Measurements from ENCODE around the gene PPARD.
"Not testable (repeated sequence)": the region's sequence is repeated elsewhere in the genome, so short reads cannot be mapped to it uniquely, and the experiment has no call there.

The PPARD gene

DNA sequence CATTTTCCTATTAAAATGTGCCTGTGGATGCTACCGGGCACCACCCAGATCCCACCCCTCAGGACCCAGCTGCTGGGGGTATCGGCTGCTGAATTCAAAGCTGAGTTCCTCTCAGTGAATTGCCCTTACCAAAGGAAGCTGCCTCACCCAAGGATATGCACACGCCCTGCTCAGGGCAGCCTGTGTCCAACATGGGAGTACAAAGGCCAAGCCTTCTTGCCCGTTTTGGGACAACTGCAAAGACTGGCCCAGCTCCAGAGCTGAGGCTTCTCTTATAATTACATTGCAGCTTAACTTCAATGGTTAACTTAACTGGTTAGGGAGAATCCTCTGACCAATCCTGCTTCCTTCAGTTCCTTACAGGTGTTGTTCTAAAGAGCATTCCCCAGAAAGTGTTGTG is 89.9 kb downstream of the PPARD start:
- ChIA-PET POLR2A (no interaction called here), CTCF (interaction anchor here (1.1 kb wide), 1 partner anchor 13 kb away, joined by 3 read pairs; no protein-coding TSS in a partner anchor)
- TF ChIP-seq SP1 (IDR thresholded peaks at IDR 0.05), result no peak
- TF ChIP-seq CTBP1 (IDR thresholded peaks at IDR 0.05; ENCODE audit: borderline replicate concordance), result no peak
- TF ChIP-seq HDGF (IDR thresholded peaks at IDR 0.05; ENCODE audit: borderline replicate concordance), result no peak
- no peak for TF ChIP-seq NFRKB (IDR thresholded peaks at IDR 0.05)
- TF ChIP-seq ZNF384 (IDR thresholded peaks at IDR 0.05), result no peak
- TF ChIP-seq BHLHE40 (IDR thresholded peaks at IDR 0.05; ENCODE audit: borderline replicate concordance), result no peak
- TF ChIP-seq TARDBP (IDR thresholded peaks at IDR 0.05), result no peak
- no peak for TF ChIP-seq FOXM1 (IDR thresholded peaks at IDR 0.05; ENCODE audit: borderline replicate concordance)
- TF ChIP-seq, protein P1, sequence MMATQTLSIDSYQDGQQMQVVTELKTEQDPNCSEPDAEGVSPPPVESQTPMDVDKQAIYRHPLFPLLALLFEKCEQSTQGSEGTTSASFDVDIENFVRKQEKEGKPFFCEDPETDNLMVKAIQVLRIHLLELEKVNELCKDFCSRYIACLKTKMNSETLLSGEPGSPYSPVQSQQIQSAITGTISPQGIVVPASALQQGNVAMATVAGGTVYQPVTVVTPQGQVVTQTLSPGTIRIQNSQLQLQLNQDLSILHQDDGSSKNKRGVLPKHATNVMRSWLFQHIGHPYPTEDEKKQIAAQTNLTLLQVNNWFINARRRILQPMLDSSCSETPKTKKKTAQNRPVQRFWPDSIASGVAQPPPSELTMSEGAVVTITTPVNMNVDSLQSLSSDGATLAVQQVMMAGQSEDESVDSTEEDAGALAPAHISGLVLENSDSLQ (IDR thresholded peaks at IDR 0.05), result no peak
- TF ChIP-seq ARNT (IDR thresholded peaks at IDR 0.05), result no peak
- TF ChIP-seq L3MBTL2 (conservative IDR thresholded peaks at IDR 0.05), result no peak
- TF ChIP-seq SUZ12 (IDR thresholded peaks at IDR 0.05), result no peak
- no peak for TF ChIP-seq ELF4 (IDR thresholded peaks at IDR 0.05)
- no peak for TF ChIP-seq FOXK2 (IDR thresholded peaks at IDR 0.05)
- no peak for TF ChIP-seq FOXA1 (IDR thresholded peaks at IDR 0.05)
- no peak for TF ChIP-seq LEF1 (IDR thresholded peaks at IDR 0.05; ENCODE audit: borderline replicate concordance)
- DNase-seq (ENCODE audit: extremely low spot score), result no peak

DNA sequence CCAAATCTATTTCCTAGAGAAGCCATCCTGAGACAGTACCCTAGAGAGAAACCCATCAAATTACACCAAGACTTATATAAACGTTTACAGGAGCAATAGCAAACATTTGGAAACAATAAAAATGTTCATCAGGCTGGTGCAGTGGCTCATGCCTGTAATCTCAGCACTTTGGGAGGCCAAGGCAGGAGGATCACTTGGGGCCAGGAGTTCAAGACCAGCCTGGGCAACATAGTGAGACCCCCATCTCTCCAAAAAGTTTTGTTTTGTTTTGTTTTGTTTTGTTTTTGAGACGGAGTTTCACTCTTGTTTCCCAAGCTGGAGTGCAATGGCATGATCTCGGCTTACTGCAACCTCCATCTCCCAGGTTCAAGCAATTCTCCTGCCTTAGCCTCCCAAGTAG is 90.3 kb downstream of the PPARD start:
- DNase-seq (ENCODE audit: extremely low spot score); POLR2A ChIA-PET: not testable (repeated sequence)
- CTCF ChIA-PET, result interaction anchor here (0.6 to 1.1 kb wide), 2 partner anchors 13 to 18 kb away, joined by 3 read pairs; no protein-coding TSS in a partner anchor

DNA sequence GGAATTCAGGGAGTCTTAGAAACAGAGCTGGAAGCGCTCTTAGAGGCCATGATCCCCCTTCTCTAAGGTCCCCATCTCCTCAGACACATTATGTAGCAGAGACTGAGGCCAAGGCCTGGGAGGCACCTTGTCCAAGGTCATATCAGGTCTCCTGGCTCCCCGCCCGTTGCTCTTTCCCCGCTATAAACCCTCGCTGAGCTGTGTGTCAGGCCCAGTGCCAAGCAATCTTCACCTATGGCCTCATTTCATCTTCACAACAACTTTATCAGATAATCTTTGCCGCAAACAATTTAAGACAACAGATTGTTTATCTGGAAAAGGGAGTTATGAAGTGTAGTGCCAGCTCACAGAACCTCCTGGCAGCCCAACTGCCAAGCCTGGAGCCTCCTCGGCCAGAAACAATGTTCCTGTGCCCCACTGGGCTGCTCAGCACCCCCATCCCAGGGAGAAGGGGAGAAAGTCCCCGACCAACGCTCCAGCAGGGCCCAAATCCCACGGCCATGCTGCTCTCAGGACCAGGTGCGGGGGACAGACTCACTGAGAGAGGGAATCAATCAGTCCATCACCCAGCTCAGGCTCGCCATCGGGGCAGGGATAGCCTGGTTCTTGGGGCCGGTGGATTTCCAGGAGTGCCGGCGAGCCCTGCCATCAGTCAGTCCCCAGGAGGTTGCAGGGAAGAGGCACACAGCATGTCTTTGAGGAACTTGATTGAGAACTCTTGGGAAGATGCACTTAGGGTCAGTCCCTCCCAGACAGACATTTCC is 92.9 kb downstream of the PPARD start:
- ChIA-PET POLR2A (no interaction called here), CTCF (interaction anchor here (0.6 to 1.1 kb wide), 3 partner anchors 10 to 58 kb away, joined by 3 to 4 read pairs (median 3); no protein-coding TSS in a partner anchor)
- TF ChIP-seq ZNF384 (IDR thresholded peaks at IDR 0.05), result no peak
- no peak for TF ChIP-seq HDGF (IDR thresholded peaks at IDR 0.05; ENCODE audit: borderline replicate concordance)
- TF ChIP-seq FOXK2 (IDR thresholded peaks at IDR 0.05), result no peak
- TF ChIP-seq TARDBP (IDR thresholded peaks at IDR 0.05), result no peak
- TF ChIP-seq CTBP1 (IDR thresholded peaks at IDR 0.05; ENCODE audit: borderline replicate concordance), result no peak
- no peak for TF ChIP-seq LEF1 (IDR thresholded peaks at IDR 0.05; ENCODE audit: borderline replicate concordance)
- no peak for TF ChIP-seq BHLHE40 (IDR thresholded peaks at IDR 0.05; ENCODE audit: borderline replicate concordance)
- no peak for TF ChIP-seq SUZ12 (IDR thresholded peaks at IDR 0.05)
- TF ChIP-seq, protein P1 (IDR thresholded peaks at IDR 0.05), result no peak
- no peak for TF ChIP-seq ARNT (IDR thresholded peaks at IDR 0.05)
- TF ChIP-seq L3MBTL2 (conservative IDR thresholded peaks at IDR 0.05), result no peak
- no peak for DNase-seq (ENCODE audit: extremely low spot score)

DNA sequence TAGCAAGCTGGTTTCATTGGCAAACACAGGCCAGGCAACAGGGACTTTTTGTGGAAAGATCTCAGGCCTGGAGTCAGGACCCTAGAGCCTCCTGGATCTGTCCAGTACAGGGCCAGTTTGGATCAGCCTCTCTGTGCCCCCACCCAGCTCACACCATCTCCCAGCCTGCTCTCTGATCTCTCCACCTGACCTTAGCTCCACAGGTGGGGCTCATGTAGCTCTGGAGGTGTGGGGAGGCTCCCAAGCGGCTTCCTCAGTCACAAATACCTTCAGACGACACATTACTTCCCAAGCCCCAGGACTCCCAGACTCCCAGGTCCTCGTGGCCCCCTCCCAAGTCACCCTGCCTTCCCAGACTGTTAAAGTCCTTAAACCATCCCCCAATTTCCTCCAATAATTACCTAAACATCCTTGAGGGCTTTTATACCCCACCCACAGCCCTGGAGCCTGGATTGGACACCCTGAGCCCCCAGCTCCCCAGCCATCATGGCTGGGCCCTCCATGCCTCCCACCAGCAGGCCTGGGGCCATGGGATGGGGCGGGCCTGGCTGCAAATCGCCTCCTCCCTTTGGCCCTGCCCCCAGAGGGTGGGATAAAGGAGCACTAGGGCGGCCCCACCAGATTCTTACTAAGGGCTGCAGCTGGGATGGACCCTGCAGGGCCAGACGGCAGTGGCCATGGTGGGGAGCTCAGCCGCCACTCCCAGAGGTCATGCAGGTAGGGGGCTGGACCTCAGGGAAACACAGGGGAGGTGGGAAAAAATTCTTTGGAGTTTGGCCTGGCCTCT is 93.9 kb downstream of the PPARD start:
- ChIA-PET CTCF (interaction anchor here (0.5 to 1.1 kb wide), 3 partner anchors 9 to 16 kb away, joined by 3 read pairs; partner anchors contain the start of gene FANCE), POLR2A (no interaction called here)
- TF ChIP-seq BHLHE40 (IDR thresholded peaks at IDR 0.05; ENCODE audit: borderline replicate concordance) (no peak), CTBP1 (IDR thresholded peaks at IDR 0.05; ENCODE audit: borderline replicate concordance) (no peak), SP1 (IDR thresholded peaks at IDR 0.05) (no peak), NFRKB (IDR thresholded peaks at IDR 0.05) (no peak), FOXA1 (IDR thresholded peaks at IDR 0.05) (no peak), L3MBTL2 (conservative IDR thresholded peaks at IDR 0.05) (no peak), ELF4 (IDR thresholded peaks at IDR 0.05) (no peak), FOXK2 (IDR thresholded peaks at IDR 0.05) (no peak), ARNT (IDR thresholded peaks at IDR 0.05) (no peak), SUZ12 (IDR thresholded peaks at IDR 0.05) (no peak), TARDBP (IDR thresholded peaks at IDR 0.05) (no peak), LEF1 (IDR thresholded peaks at IDR 0.05; ENCODE audit: borderline replicate concordance) (no peak), FOXM1 (IDR thresholded peaks at IDR 0.05; ENCODE audit: borderline replicate concordance) (no peak), HDGF (IDR thresholded peaks at IDR 0.05; ENCODE audit: borderline replicate concordance) (no peak), ZNF384 (IDR thresholded peaks at IDR 0.05) (no peak)
- TF ChIP-seq, protein P1 (IDR thresholded peaks at IDR 0.05), result no peak
- no peak for DNase-seq (ENCODE audit: extremely low spot score)

DNA sequence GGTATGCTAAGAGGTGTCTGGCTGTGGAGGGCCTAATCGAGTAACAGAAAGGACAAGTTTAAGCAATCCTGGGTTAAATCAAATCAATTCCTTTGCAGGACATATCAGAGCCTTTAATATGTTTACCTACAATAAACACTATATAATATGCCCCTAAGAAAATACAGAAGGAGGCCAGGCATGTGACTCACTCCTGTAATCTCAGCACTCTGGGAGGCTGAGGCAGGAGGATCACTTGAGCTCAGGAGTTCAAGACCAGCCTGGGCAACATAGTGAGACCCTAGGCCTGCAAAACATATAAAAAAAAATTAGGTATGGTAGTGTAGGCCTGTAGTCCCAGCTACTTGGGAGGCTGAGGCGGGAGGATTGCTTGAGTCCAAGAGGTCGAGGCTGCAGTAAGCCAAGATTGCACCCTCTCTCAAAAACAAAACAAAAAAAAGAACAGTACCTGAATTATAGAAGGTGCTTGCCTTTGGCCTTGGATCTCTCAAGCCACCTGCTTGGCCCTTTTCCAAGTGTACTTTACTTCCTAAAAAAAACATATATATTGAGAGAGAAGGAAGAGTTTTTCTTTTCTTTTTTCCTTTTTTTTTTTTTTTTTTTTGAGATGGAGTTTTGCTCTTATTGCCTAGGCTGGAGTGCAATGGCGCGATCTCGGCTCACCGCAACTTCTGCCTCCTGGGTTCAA is 96.2 kb downstream of the PPARD start:
- DNase-seq (ENCODE audit: extremely low spot score); CTCF ChIA-PET; POLR2A ChIA-PET: not testable (repeated sequence)

DNA sequence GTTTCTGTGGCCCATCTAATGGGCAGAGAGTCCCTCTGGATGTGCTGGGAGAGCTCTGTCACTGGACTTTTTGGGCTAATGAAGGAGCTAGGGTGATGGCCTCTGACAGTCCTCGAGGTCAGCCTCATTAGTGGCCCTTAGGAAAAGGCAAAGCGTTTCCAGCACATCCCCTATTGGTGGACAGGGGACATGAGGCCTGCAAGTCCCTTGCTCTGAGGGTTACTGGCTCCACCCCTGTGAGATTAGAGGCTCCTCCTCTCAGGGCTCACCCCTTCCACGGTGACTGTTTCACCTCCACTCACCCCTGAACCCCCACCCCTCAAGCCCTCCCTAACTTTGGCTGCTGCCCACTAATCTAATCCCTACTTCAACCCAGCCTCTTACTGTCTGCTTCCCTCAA is 97.0 kb downstream of the PPARD start:
- POLR2A ChIA-PET, result no interaction called here
- no peak for DNase-seq (ENCODE audit: extremely low spot score)
- CTCF ChIA-PET, result no interaction called here
- TF ChIP-seq, protein P1 (IDR thresholded peaks at IDR 0.05), result no peak
- TF ChIP-seq SP1 (IDR thresholded peaks at IDR 0.05) (no peak), FOXK2 (IDR thresholded peaks at IDR 0.05) (no peak), NFRKB (IDR thresholded peaks at IDR 0.05) (no peak), CTBP1 (IDR thresholded peaks at IDR 0.05; ENCODE audit: borderline replicate concordance) (no peak), TARDBP (IDR thresholded peaks at IDR 0.05) (no peak), LEF1 (IDR thresholded peaks at IDR 0.05; ENCODE audit: borderline replicate concordance) (no peak), ZNF384 (IDR thresholded peaks at IDR 0.05) (no peak), ARNT (IDR thresholded peaks at IDR 0.05) (no peak), FOXA1 (IDR thresholded peaks at IDR 0.05) (no peak), SUZ12 (IDR thresholded peaks at IDR 0.05) (no peak), L3MBTL2 (conservative IDR thresholded peaks at IDR 0.05) (no peak), BHLHE40 (IDR thresholded peaks at IDR 0.05; ENCODE audit: borderline replicate concordance) (no peak), HDGF (IDR thresholded peaks at IDR 0.05; ENCODE audit: borderline replicate concordance) (no peak), ELF4 (IDR thresholded peaks at IDR 0.05) (no peak), FOXM1 (IDR thresholded peaks at IDR 0.05; ENCODE audit: borderline replicate concordance) (no peak)
